NCI-H146 (cell line): ENCODE measurements around the gene BABAM2.

Source experiments
- DNase-seq: peaks from one replicate; lab custom pipeline; 2025; lab: John Stamatoyannopoulos, UW

BABAM2 gene

GRCh38 chr2:28380219-28380618, 489.7 kb downstream of the BABAM2 start:
- DNase-seq = no peak

GRCh38 chr2:28381225-28382180, 491.0 kb downstream of the BABAM2 start:
- DNase-seq = peak; percentile 73

GRCh38 chr2:28382755-28383154, 492.2 kb downstream of the BABAM2 start:
- DNase-seq = no peak

- DNase-seq = no peak
Measured at GRCh38 chr2:28387082-28387960, 496.8 kb downstream of the BABAM2 start.
